Tibial artery (tissue), 4 donors: ENCODE results near the gene SLC7A6.
A peak's percentile ranks its signal among the peaks of the same experiment; 100 is the strongest.

Experiments used
- DNase-seq, 2 donors: peaks; one replicate each; pipeline ENCODE4 v3.0.0-alpha.2; 2019
- H3K27ac ChIP-seq, 2 donors: fragments of 200-600 bp; sonication (generic) in 1 of 2; 1 replicate in 1 of 2; 2 replicates in 1 of 2; pipeline ENCODE4 v1.5.1; 2018 to 2019; ENCODE audit warnings: mild to moderate bottlenecking in 1 of 2
- H3K27me3 ChIP-seq, 2 donors: fragments of 200-600 bp; sonication (generic) in 1 of 2; one replicate each; pipeline versions ENCODE4 v1.5.1 to v1.6.0; 2016 to 2019
- H3K36me3 ChIP-seq, 3 donors: fragments of 200-600 bp; sonication (generic) in 2 of 3; one replicate each; pipeline ENCODE4 v1.5.1; 2016 to 2019; ENCODE audit warnings: mild to moderate bottlenecking in 2 of 3
- H3K4me1 ChIP-seq, 4 donors: fragments of 200-600 bp; sonication (generic) in 2 of 4; 1 replicate in 3 of 4; 2 replicates in 1 of 4; pipeline ENCODE4 v1.5.1; 2016 to 2019
- H3K4me3 ChIP-seq, 2 donors: fragments of 200-600 bp; sonication (generic) in 1 of 2; 1 replicate in 1 of 2; 2 replicates in 1 of 2; pipeline ENCODE4 v1.5.1; 2018 to 2019; ENCODE audit warnings: mild to moderate bottlenecking in 2 of 2
- H3K9me3 ChIP-seq, 3 donors: fragments of 200-600 bp; sonication (generic) in 1 of 3; one replicate each; pipeline ENCODE4 v1.5.1; 2016 to 2019
- CTCF ChIP-seq, 2 experiments: fragments of 200-600 bp in 1 of 2; fragments of 450-650 bp in 1 of 2; IDR thresholded peaks; one replicate each; pipeline ENCODE4 v1.5.1; 2017 to 2019; ENCODE audit warnings: antibody characterized with exemption in 2 of 2, mild to moderate bottlenecking in 1 of 2, moderate library complexity in 1 of 2
- intact Hi-C: fragments of 100-400 bp; cut with DNase I; formaldehyde crosslinking; loops from one replicate; pipeline ENCODE4 v1.15.0; 2023; ENCODE audit warnings: low total_unique reads

The SLC7A6 gene

GRCh38 chr16:68259007-68259825 lies 5.1 kb upstream of the SLC7A6 start:
- Histone ChIP-seq H3K36me3 (peaks cover 27 to 64% (median 37%) of the 10 kb centered on the region in 3 donors), H3K9me3 (no peaks in the 10 kb centered on the region), H3K27me3 (no peaks in the 10 kb centered on the region), H3K27ac (peak overlapping the region; percentile 77 to 79), H3K4me3 (no peak overlapping the region), H3K4me1 (peaks cover 0 to 26% (median 22%) of the 10 kb centered on the region in 4 donors)
- DNase-seq: no peak
- intact Hi-C loops: no loop called here
- no peak for TF ChIP-seq CTCF (IDR thresholded peaks at IDR 0.05)

GRCh38 chr16:68263559-68264127 lies 683 bp upstream of the SLC7A6 start:
- H3K9me3 ChIP-seq: no peaks in the 10 kb centered on the region
- H3K4me1 ChIP-seq: peaks cover 0 to 31% (median 17%) of the 10 kb centered on the region in 4 donors
- H3K27me3 ChIP-seq: no peaks in the 10 kb centered on the region
- TF ChIP-seq CTCF (IDR thresholded peaks at IDR 0.05): no peak
- H3K4me3 ChIP-seq: peak overlapping the region; percentile 73 to 83
- peaks cover 12 to 22% (median 19%) of the 10 kb centered on the region in 3 donors for H3K36me3 ChIP-seq
- DNase-seq: no peak
- intact Hi-C loops: loop anchor here (1.0 to 2.0 kb wide), 2 partner anchors 25 to 47 kb away; partner anchors contain the start of gene SLC7A6OS
- H3K27ac ChIP-seq: peak overlapping the region; percentile 89 to 96

- intact Hi-C loops: loop anchor here (2.0 kb wide), 1 partner anchor 26 kb away; no protein-coding TSS in a partner anchor
- Histone ChIP-seq H3K4me3 (peak overlapping the region; percentile 73 to 83), H3K36me3 (peaks cover 2 to 5% (median 2%) of the 10 kb centered on the region in 3 donors), H3K27ac (peak overlapping the region; percentile 89 to 96), H3K4me1 (peaks cover 0 to 31% (median 15%) of the 10 kb centered on the region in 4 donors), H3K27me3 (no peaks in the 10 kb centered on the region), H3K9me3 (no peaks in the 10 kb centered on the region)
- TF ChIP-seq CTCF (IDR thresholded peaks at IDR 0.05): no peak
- peak; percentile 81 to 83 for DNase-seq
These were observed 973 bp downstream of the SLC7A6 start for GRCh38 chr16:68265078-68265920.

GRCh38 chr16:68267612-68268405 lies 3.5 kb downstream of the SLC7A6 start:
- no peak for DNase-seq
- intact Hi-C loops: no loop called here
- H3K4me1 ChIP-seq: peaks cover 0 to 28% (median 17%) of the 10 kb centered on the region in 4 donors
- no peak overlapping the region for H3K4me3 ChIP-seq
- no peaks in the 10 kb centered on the region for H3K27me3 ChIP-seq
- H3K36me3 ChIP-seq: peaks cover 0 to 2% (median 0%) of the 10 kb centered on the region in 3 donors
- H3K9me3 ChIP-seq: no peaks in the 10 kb centered on the region
- H3K27ac ChIP-seq: no peak overlapping the region
- TF ChIP-seq CTCF (IDR thresholded peaks at IDR 0.05): no peak

GRCh38 chr16:68269793-68270192 lies 5.5 kb downstream of the SLC7A6 start:
- peaks cover 9 to 20% (median 16%) of the 10 kb centered on the region in 3 donors for H3K36me3 ChIP-seq
- no peak overlapping the region for H3K4me3 ChIP-seq
- no peaks in the 10 kb centered on the region for H3K27me3 ChIP-seq
- no peak overlapping the region for H3K27ac ChIP-seq
- TF ChIP-seq CTCF (IDR thresholded peaks at IDR 0.05): no peak
- DNase-seq: no peak
- intact Hi-C loops: no loop called here
- H3K4me1 ChIP-seq: peaks cover 0 to 19% (median 12%) of the 10 kb centered on the region in 4 donors
- H3K9me3 ChIP-seq: no peaks in the 10 kb centered on the region
